SK-N-SH (cell line): Measurements from ENCODE around the gene JADE2.

Source experiments
- YY1 ChIP-seq: IDR thresholded peaks from 2 replicates; pipeline ENCODE4 v1.4.0; 2012; ENCODE audit warnings: low read depth, mild to moderate bottlenecking
- TF ChIP-seq, protein P1 (sequence below): fragments of 200-600 bp; sonication (generic); IDR thresholded peaks from 2 replicates; pipeline ENCODE4 v1.6.1; 2017; ENCODE audit warnings: antibody characterized with exemption, mild to moderate bottlenecking, moderate library complexity
- TF ChIP-seq, protein P2 (sequence below): IDR thresholded peaks from 2 replicates; pipeline ENCODE4 v1.4.0; 2012; ENCODE audit warnings: low read depth

DNA sequence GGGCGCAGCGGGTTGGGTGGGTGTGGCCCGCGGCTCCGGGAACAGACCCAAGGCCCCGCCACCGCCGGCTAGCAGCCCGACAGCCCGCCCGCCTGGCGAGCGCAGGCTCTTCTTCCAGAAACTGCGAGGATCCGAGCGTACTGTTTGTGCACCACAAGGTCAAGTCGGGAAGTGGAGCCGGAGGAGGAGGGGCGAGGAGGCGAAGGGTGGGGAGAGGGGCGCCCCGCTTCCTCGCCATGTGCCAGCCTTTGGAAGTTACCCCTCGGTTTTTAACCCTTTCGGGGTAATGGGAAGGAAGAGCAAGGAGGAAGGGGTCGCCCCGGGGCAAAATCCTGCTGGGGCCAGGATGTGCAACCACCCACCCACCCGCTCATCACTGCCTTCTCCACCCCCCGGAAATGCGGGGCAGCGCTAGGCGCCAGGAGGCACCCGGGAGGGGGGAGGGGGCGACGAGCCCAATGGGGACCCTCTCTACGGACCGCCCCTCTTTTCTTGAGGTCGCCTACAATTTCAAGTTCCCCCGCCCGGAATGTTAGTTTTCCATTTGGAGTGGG, 1.1 kb upstream of the JADE2 start:
- TF ChIP-seq YY1: no peak
- TF ChIP-seq, protein P1, sequence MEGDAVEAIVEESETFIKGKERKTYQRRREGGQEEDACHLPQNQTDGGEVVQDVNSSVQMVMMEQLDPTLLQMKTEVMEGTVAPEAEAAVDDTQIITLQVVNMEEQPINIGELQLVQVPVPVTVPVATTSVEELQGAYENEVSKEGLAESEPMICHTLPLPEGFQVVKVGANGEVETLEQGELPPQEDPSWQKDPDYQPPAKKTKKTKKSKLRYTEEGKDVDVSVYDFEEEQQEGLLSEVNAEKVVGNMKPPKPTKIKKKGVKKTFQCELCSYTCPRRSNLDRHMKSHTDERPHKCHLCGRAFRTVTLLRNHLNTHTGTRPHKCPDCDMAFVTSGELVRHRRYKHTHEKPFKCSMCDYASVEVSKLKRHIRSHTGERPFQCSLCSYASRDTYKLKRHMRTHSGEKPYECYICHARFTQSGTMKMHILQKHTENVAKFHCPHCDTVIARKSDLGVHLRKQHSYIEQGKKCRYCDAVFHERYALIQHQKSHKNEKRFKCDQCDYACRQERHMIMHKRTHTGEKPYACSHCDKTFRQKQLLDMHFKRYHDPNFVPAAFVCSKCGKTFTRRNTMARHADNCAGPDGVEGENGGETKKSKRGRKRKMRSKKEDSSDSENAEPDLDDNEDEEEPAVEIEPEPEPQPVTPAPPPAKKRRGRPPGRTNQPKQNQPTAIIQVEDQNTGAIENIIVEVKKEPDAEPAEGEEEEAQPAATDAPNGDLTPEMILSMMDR: no peak
- TF ChIP-seq, protein P2, sequence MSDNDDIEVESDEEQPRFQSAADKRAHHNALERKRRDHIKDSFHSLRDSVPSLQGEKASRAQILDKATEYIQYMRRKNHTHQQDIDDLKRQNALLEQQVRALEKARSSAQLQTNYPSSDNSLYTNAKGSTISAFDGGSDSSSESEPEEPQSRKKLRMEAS: peak; percentile 88
